K562 (cell line): ENCODE measurements around the gene MKLN1. TPM values are rescaled to one million over a fixed set of nuclear protein-coding genes. Genes with fewer than 3 reads are reported as not detected.

Experiments used
- ATAC-seq: fragments of 200-7000 bp; cut with Tn5 transposase; 3 replicates; pipeline ENCODE4 v1.9.1; 2020; ENCODE audit warnings: moderate library complexity
- BruUV-seq: library from RNA; stranded (reverse); fragments of 400-500 nt; replicated peaks from 2 replicates; lab custom pipeline; 2021; lab: Mats Ljungman, UMichigan
- CTCF ChIA-PET: fragments of 300-600 bp; formaldehyde crosslinking; extraction: SDS; loops from one replicate; lab custom pipeline; 2021; ENCODE audit warnings: low intra/inter-chr PET ratio; lab: Yijun Ruan, JAX
- POLR2A ChIA-PET: fragments of 300-600, 350-650 bp; sonication (Branson Sonifier 250); formaldehyde crosslinking; extraction: SDS; loops from one replicate; lab custom pipeline; 2021; ENCODE audit warnings: antibody characterized with exemption, inconsistent platforms; lab: Yijun Ruan, JAX
- DNase-seq, 4 experiments: peaks; one replicate each; pipeline versions ENCODE4 v3.0.0 to v3.0.0-alpha.2; 2011 to 2018; ENCODE audit warnings: low spot score in 3 of 4, mixed read lengths in 3 of 4; ENCODE audit errors: extremely low read depth in 1 of 4
- FAIRE-seq: peaks from 2 replicates; lab custom pipeline; 2011; peaks lifted over from hg19 to GRCh38; lab: Jason Lieb, UNC
- H2AFZ ChIP-seq: 2 replicates; pipeline ENCODE4 v1.6.0; 2011; ENCODE audit warnings: low read depth, low read length, control low read depth, inconsistent platforms
- H3K27ac ChIP-seq: fragments of 200-600 bp; 3 replicates; pipeline ENCODE4 v1.8.0; 2011; ENCODE audit warnings: low read depth, mild to moderate bottlenecking, control low read depth, inconsistent platforms, low read length, moderate library complexity, mixed read lengths; ENCODE audit errors: extremely low read depth
- H3K27me3 ChIP-seq, 2 experiments: fragments of 300-600 bp in 1 of 2; 2 replicates in 1 of 2; 3 replicates in 1 of 2; pipeline versions ENCODE4 v1.6.0 to v1.8.0; 2011; ENCODE audit warnings: inconsistent platforms in 2 of 2, low read length in 2 of 2, mild to moderate bottlenecking in 1 of 2, mixed read lengths in 1 of 2, moderate library complexity in 1 of 2; ENCODE audit not compliant: control insufficient read depth in 2 of 2, insufficient read depth in 2 of 2
- H3K36me3 ChIP-seq: fragments of 300-600 bp; 3 replicates; pipeline ENCODE4 v1.8.0; 2011; ENCODE audit warnings: mild to moderate bottlenecking, low read length, inconsistent platforms; ENCODE audit not compliant: control insufficient read depth, insufficient read depth
- H3K4me1 ChIP-seq, 2 experiments: fragments of 200-600 bp in 1 of 2; replicated peaks in 1 of 2; 2 replicates in 1 of 2; 3 replicates in 1 of 2; pipeline versions ENCODE4 v1.5.1 to v1.8.0; 2011; ENCODE audit warnings: inconsistent platforms in 2 of 2, low read length in 2 of 2, mild to moderate bottlenecking in 1 of 2, mixed read lengths in 1 of 2, moderate library complexity in 1 of 2; ENCODE audit not compliant: control insufficient read depth in 2 of 2, insufficient read depth in 2 of 2
- H3K4me2 ChIP-seq: 2 replicates; pipeline ENCODE4 v1.6.1; 2011; ENCODE audit warnings: low read length, control low read depth, inconsistent platforms, mixed read lengths; ENCODE audit not compliant: insufficient read depth
- H3K4me3 ChIP-seq: fragments of 200-600 bp; sonication (generic), shearing (Covaris generic); 2 replicates; pipeline ENCODE4 v1.5.1; 2016; ENCODE audit warnings: control low read depth, inconsistent platforms
- H3K79me2 ChIP-seq: fragments of 200-600 bp; 3 replicates; pipeline ENCODE4 v1.8.0; 2011; ENCODE audit warnings: low read length, inconsistent platforms; ENCODE audit not compliant: control insufficient read depth, insufficient read depth
- H3K9ac ChIP-seq, 2 experiments: 2 replicates each; pipeline versions ENCODE4 v1.6.0 to v1.6.1; 2011; ENCODE audit warnings: low read depth in 2 of 2, low read length in 2 of 2, control low read depth in 1 of 2, inconsistent platforms in 1 of 2, mild to moderate bottlenecking in 1 of 2, mixed read lengths in 1 of 2; ENCODE audit not compliant: insufficient read depth in 1 of 2
- H3K9me1 ChIP-seq: one replicate; pipeline ENCODE4 v1.6.0; 2011; ENCODE audit warnings: inconsistent platforms, mild to moderate bottlenecking, low read length, moderate library complexity; ENCODE audit not compliant: control insufficient read depth, insufficient read depth
- H3K9me3 ChIP-seq: replicated peaks from 2 replicates; pipeline ENCODE4 v1.5.1; 2011; ENCODE audit warnings: low read depth, low read length, inconsistent platforms; ENCODE audit not compliant: control insufficient read depth, insufficient read depth
- H4K20me1 ChIP-seq: replicated peaks from 2 replicates; pipeline ENCODE4 v1.6.1; 2011; ENCODE audit warnings: low read length, inconsistent platforms, mixed read lengths; ENCODE audit not compliant: control insufficient read depth, insufficient read depth
- FOXJ2 ChIP-seq: fragments of 200-800 bp; sonication (Bioruptor generic); IDR thresholded peaks from 2 replicates; pipeline ENCODE4 v1.6.1; 2016; ENCODE audit warnings: missing genetic modification characterization, missing compliant biosample characterization
- HDAC3 ChIP-seq: fragments of 450-650 bp; IDR thresholded peaks from 2 replicates; pipeline ENCODE4 v1.6.1; 2018; ENCODE audit warnings: borderline replicate concordance, mild to moderate bottlenecking, moderate library complexity; ENCODE audit not compliant: partially characterized antibody
- KLF16 ChIP-seq: IDR thresholded peaks from 2 replicates; pipeline ENCODE4 v1.6.1; 2016; ENCODE audit warnings: antibody characterized with exemption
- LCOR ChIP-seq: sonication (generic); formaldehyde crosslinking; IDR thresholded peaks from 2 replicates; pipeline ENCODE4 v1.8.0; 2022; ENCODE audit warnings: mild to moderate bottlenecking, missing genetic modification reagents
- MEF2D ChIP-seq: conservative IDR thresholded peaks from 2 replicates; pipeline ENCODE4 v1.6.1; 2016; ENCODE audit warnings: low read depth, missing genetic modification characterization, missing compliant biosample characterization
- NCOA6 ChIP-seq: fragments of 450-650 bp; IDR thresholded peaks from 2 replicates; pipeline ENCODE4 v1.6.1; 2017; ENCODE audit warnings: mild to moderate bottlenecking
- SAP30 ChIP-seq: fragments of 200-600 bp; sonication (generic); IDR thresholded peaks from 2 replicates; pipeline ENCODE4 v1.6.1; 2012; ENCODE audit warnings: borderline replicate concordance, low read depth, mild to moderate bottlenecking, moderate library complexity, low read length, control low read depth, inconsistent platforms; ENCODE audit not compliant: insufficient read depth, poor library complexity, severe bottlenecking
- TGIF2 ChIP-seq: sonication (generic); formaldehyde crosslinking; IDR thresholded peaks from 2 replicates; pipeline ENCODE4 v1.8.1; 2022; ENCODE audit warnings: mild to moderate bottlenecking, missing genetic modification reagents, moderate library complexity
- ZNF586 ChIP-seq: fragments of 450-650 bp; formaldehyde crosslinking; conservative IDR thresholded peaks from 2 replicates; pipeline ENCODE4 v1.4.0; 2020; ENCODE audit warnings: mild to moderate bottlenecking, moderate library complexity
- ZNF79 ChIP-seq: fragments of 250-450 bp; sonication (Bioruptor Pico); IDR thresholded peaks from 2 replicates; pipeline ENCODE4 v1.4.0; 2020; ENCODE audit warnings: low read depth, mild to moderate bottlenecking, moderate library complexity
- ZZZ3 ChIP-seq: fragments of 450-650 bp; IDR thresholded peaks from 2 replicates; pipeline ENCODE4 v1.6.1; 2016; ENCODE audit warnings: antibody characterized with exemption, mild to moderate bottlenecking, moderate library complexity
- WGBS: fragments of 100-300 bp; shearing (Covaris generic); methylation state at CpG from one replicate; pipeline ENCODE4 v1.1.6; 2016; ENCODE audit warnings: low coverage, mixed read lengths; ENCODE audit not compliant: insufficient coverage; ENCODE audit errors: missing lambda C conversion rate; 5-methylcytosine and 5-hydroxymethylcytosine counted together
- in situ Hi-C: fragments of 300-500 bp; cut with MboI; formaldehyde crosslinking; loops from 4 replicates; pipeline ENCODE4 v1.15.0; 2018; ENCODE audit warnings: inconsistent platforms, mixed read lengths
- intact Hi-C: fragments of 100-400 bp; cut with micrococcal nuclease; formaldehyde crosslinking; loops from 2 replicates; pipeline ENCODE4 v1.14.2; 2022
- polyA plus RNA-seq, 8 experiments: library from polyadenylated mRNA; depleted of rRNA in 4 of 8; stranded (reverse) in 5 of 8; unstranded in 3 of 8; fragments of >200 nt; fragmentation: Nextera tagmentation in 2 of 8; fragmentation: Illumina TruSeq in 1 of 8; extraction: Ambion mirVana in 2 of 8; extraction: Trizol in 1 of 8; gene quantifications; 2 replicates each; pipeline versions ENCODE4 v1.2.1 to v1.2.3, GENCODE V29; 2011 to 2014; ENCODE audit warnings: inconsistent platforms in 1 of 8, missing spikeins in 1 of 8
- total RNA-seq, 7 experiments: library from RNA; depleted of rRNA in 6 of 7; stranded (reverse); fragments of >200 nt in 6 of 7; fragmentation: Illumina TruSeq in 2 of 7; extraction: Trizol in 2 of 7; gene quantifications; 2 replicates each; pipeline versions ENCODE4 v1.2.1 to v1.2.3, GENCODE V29; 2011 to 2021; ENCODE audit warnings: low replicate concordance in 1 of 7
- TF ChIP-seq, protein P1 (sequence below): sonication (generic); IDR thresholded peaks from 2 replicates; pipeline ENCODE4 v1.6.1; 2016
- TF ChIP-seq, protein P2 (sequence below): fragments of 250-450 bp; sonication (Bioruptor Pico); IDR thresholded peaks from 2 replicates; pipeline ENCODE4 v1.4.0; 2020; ENCODE audit warnings: mild to moderate bottlenecking
- TF ChIP-seq, protein P3 (sequence below): sonication (generic); formaldehyde crosslinking; IDR thresholded peaks from 2 replicates; pipeline ENCODE4 v1.8.0; 2022; ENCODE audit warnings: mild to moderate bottlenecking, missing genetic modification reagents

Gene MKLN1
- total and polyA plus RNA-seq, 9 of the 15 experiments (the other 6 are each of a cell fraction or from before 2014, with no cell fraction given): 18.6 to 80.4 (median 56.0) TPM

DNA sequence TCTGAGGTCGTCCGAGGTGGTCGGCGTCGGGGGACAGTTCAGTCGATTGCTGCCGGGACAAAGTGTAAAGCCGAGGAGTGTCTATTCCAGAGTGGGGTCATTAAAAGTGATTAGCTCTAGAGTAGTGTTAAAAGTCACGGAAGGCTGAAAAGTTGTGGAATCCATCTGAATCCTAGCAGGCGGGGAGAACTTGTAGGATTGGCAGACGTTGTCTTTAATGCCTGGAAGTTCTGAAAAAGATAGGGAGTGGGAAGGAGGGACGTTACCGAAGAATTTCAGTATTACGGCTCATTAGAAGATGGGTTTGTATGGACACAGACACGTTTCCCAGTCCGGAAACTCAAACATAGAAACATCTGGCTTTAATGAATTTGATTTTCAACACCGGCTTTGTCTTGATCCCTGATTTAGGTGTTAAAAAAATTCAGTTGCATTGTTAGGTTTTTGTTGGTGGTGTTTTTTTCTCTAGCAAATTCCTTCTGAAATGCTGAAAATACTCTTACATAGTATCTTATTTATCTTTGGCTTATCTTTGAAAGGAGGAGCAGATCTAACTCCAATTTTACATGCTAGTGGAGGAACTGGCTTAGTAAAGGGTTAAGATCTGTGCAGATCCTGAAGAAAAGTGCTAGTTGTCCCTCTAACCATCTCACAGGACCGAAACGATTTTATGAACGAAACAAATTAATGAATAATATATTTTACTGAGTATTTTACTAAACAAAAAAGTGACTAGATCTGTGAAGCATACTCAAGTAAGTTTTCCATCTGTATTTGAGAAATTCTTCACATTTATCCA, 900 bp downstream of the MKLN1 start:
- DNase-seq (no peak), ATAC-seq (peak; percentile 50), FAIRE-seq (peak; percentile 46)
- no peaks in the 10 kb centered on the region for H3K27me3 ChIP-seq
- WGBS: 4% methylated on average over 20 of the region's 20 CpGs
- in situ Hi-C loops (no loop called here), intact Hi-C loops (no loop called here)
- POLR2A ChIA-PET: interaction anchor here (0.6 to 3.3 kb wide), 13 partner anchors 8 to 387 kb away, joined by 3 to 16 read pairs (median 4); no protein-coding TSS in a partner anchor
- CTCF ChIA-PET: no interaction called here
- H3K79me2 ChIP-seq: peaks cover 64% of the 10 kb centered on the region
- H3K4me1 ChIP-seq: peaks cover 5 to 33% of the 10 kb centered on the region in 2 experiments; a peak in 3 of 5 replicates
- H3K27ac ChIP-seq: peak overlapping the region; percentile 94
- H3K9me3 ChIP-seq: no peaks in the 10 kb centered on the region
- peaks cover 7% of the 10 kb centered on the region; the same call in 2 of the 3 replicates for H3K36me3 ChIP-seq
- peaks cover 14% of the 10 kb centered on the region for H4K20me1 ChIP-seq
- H3K9ac ChIP-seq: peak overlapping the region; percentile 95 to 100
- H3K4me3 ChIP-seq: peak overlapping the region; percentile 87
- no peaks in the 10 kb centered on the region for H3K9me1 ChIP-seq
- H3K4me2 ChIP-seq: peak overlapping the region; percentile 97
- TSS peak; percentile 44 for BruUV-seq
- peak overlapping the region; percentile 100 for H2AFZ ChIP-seq
- TF ChIP-seq, protein P1, sequence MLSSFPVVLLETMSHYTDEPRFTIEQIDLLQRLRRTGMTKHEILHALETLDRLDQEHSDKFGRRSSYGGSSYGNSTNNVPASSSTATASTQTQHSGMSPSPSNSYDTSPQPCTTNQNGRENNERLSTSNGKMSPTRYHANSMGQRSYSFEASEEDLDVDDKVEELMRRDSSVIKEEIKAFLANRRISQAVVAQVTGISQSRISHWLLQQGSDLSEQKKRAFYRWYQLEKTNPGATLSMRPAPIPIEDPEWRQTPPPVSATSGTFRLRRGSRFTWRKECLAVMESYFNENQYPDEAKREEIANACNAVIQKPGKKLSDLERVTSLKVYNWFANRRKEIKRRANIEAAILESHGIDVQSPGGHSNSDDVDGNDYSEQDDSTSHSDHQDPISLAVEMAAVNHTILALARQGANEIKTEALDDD: peak; percentile 42; the same call in 1 of the 2 replicates
- TF ChIP-seq SAP30 (peak; percentile 16), NCOA6 (0 out of 2 replicates have a peak, but pooled peaks have one; percentile 7), ZZZ3 (no peak), ZNF79 (CRISPR knock-in tag) (peak; percentile 86), KLF16 (no peak), MEF2D (0 out of 2 replicates have a peak, but pooled peaks have one; percentile 19), HDAC3 (peak; percentile 50), ZNF586 (no peak), LCOR (CRISPR knock-in tag) (0 out of 2 replicates have a peak, but pooled peaks have one; percentile 3), FOXJ2 (tag) (0 out of 2 replicates have a peak, but pooled peaks have one; percentile 72), TGIF2 (CRISPR knock-in tag) (no peak)
- TF ChIP-seq, protein P2, sequence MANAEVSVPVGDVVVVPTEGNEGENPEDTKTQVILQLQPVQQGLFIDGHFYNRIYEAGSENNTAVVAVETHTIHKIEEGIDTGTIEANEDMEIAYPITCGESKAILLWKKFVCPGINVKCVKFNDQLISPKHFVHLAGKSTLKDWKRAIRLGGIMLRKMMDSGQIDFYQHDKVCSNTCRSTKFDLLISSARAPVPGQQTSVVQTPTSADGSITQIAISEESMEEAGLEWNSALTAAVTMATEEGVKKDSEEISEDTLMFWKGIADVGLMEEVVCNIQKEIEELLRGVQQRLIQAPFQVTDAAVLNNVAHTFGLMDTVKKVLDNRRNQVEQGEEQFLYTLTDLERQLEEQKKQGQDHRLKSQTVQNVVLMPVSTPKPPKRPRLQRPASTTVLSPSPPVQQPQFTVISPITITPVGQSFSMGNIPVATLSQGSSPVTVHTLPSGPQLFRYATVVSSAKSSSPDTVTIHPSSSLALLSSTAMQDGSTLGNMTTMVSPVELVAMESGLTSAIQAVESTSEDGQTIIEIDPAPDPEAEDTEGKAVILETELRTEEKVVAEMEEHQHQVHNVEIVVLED: peak; percentile 28; the same call in 1 of the 2 replicates
- TF ChIP-seq, protein P3, sequence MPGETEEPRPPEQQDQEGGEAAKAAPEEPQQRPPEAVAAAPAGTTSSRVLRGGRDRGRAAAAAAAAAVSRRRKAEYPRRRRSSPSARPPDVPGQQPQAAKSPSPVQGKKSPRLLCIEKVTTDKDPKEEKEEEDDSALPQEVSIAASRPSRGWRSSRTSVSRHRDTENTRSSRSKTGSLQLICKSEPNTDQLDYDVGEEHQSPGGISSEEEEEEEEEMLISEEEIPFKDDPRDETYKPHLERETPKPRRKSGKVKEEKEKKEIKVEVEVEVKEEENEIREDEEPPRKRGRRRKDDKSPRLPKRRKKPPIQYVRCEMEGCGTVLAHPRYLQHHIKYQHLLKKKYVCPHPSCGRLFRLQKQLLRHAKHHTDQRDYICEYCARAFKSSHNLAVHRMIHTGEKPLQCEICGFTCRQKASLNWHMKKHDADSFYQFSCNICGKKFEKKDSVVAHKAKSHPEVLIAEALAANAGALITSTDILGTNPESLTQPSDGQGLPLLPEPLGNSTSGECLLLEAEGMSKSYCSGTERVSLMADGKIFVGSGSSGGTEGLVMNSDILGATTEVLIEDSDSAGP (CRISPR knock-in tag): no peak
